HCT116 (cell line): ENCODE measurements around the gene RALGAPA1. TPM values are rescaled to one million over a fixed set of nuclear protein-coding genes. Genes with fewer than 3 reads are reported as not detected.

Source experiments
- ATAC-seq: fragments of 200-7000 bp; cut with Tn5 transposase; 2 replicates; pipeline ENCODE4 v1.9.1; 2020; ENCODE audit warnings: mild to moderate bottlenecking, moderate library complexity
- BruUV-seq: library from RNA; stranded (reverse); fragments of 400-500 nt; replicated peaks from 2 replicates; lab custom pipeline; 2021; lab: Mats Ljungman, UMichigan
- CTCF ChIA-PET: fragments of 300-600 bp; sonication (Branson Sonifier 250); formaldehyde crosslinking; loops from one replicate; lab custom pipeline; 2021; ENCODE audit warnings: antibody characterized with exemption; lab: Charles Lee
- POLR2A ChIA-PET: fragments of 300-600, 350-600 bp; sonication (Branson Sonifier 250); formaldehyde crosslinking; loops from one replicate; lab custom pipeline; 2021; ENCODE audit warnings: antibody characterized with exemption; lab: Charles Lee
- RAD21 ChIA-PET, 2 experiments: fragments of 300-600 bp; sonication (Branson Sonifier 250); formaldehyde crosslinking; loops; one replicate each; lab custom pipeline; 2023; ENCODE audit warnings: low total read pairs in 2 of 2; ENCODE audit not compliant: uncharacterized antibody in 2 of 2, unreplicated experiment in 2 of 2, low non-redundant PET in 1 of 2; lab: Charles Lee
- DNase-seq: peaks from one replicate; pipeline ENCODE4 v3.0.0-alpha.2; 2010; ENCODE audit warnings: low read depth, low spot score
- H2AFZ ChIP-seq: fragments of 200-600 bp; shearing (Covaris generic), sonication (generic); 2 replicates; pipeline ENCODE4 v1.6.1; 2017; ENCODE audit warnings: low read depth, mixed run types, mixed read lengths, antibody characterized with exemption, low read length; ENCODE audit not compliant: poor library complexity, severe bottlenecking
- H3K27ac ChIP-seq: 2 replicates; pipeline ENCODE4 v1.5.1; 2012; ENCODE audit warnings: low read depth, low read length
- H3K27me3 ChIP-seq: fragments of 200-600 bp; sonication (generic); 2 replicates; pipeline ENCODE4 v1.6.1; 2016; ENCODE audit warnings: mixed run types, low read length, mixed read lengths; ENCODE audit not compliant: insufficient read depth
- H3K36me3 ChIP-seq, 2 experiments: fragments of 200-500 bp in 1 of 2; fragments of 200-600 bp in 1 of 2; sonication (Bioruptor generic) in 1 of 2; sonication (generic) in 1 of 2; 2 replicates each; pipeline versions ENCODE4 v1.5.1 to v1.6.1; 2014 to 2016; ENCODE audit warnings: low read length in 2 of 2, inconsistent platforms in 1 of 2, mixed read lengths in 1 of 2, mixed run types in 1 of 2; ENCODE audit not compliant: insufficient read depth in 2 of 2, control insufficient read depth in 1 of 2
- H3K4me1 ChIP-seq, 2 experiments: fragments of 200-600 bp in 1 of 2; sonication (generic) in 1 of 2; 2 replicates each; pipeline versions ENCODE4 v1.5.1 to v1.6.1; 2012 to 2017; ENCODE audit warnings: low read length in 2 of 2, inconsistent platforms in 1 of 2, mild to moderate bottlenecking in 1 of 2, mixed read lengths in 1 of 2, mixed run types in 1 of 2, moderate library complexity in 1 of 2; ENCODE audit not compliant: insufficient read depth in 2 of 2, control insufficient read depth in 1 of 2
- H3K4me2 ChIP-seq: fragments of 200-600 bp; sonication (generic); 2 replicates; pipeline ENCODE4 v1.6.1; 2017; ENCODE audit warnings: mixed run types, low read length, mixed read lengths
- H3K4me3 ChIP-seq, 2 experiments: fragments of 200-600 bp in 1 of 2; sonication (generic) in 1 of 2; replicated peaks in 1 of 2; 2 replicates each; pipeline ENCODE4 v1.5.1; 2011 to 2016; ENCODE audit warnings: low read length in 2 of 2, control low read depth in 1 of 2, low read depth in 1 of 2, mild to moderate bottlenecking in 1 of 2, mixed read lengths in 1 of 2, mixed run types in 1 of 2
- H3K79me2 ChIP-seq: fragments of 200-600 bp; sonication (generic); 2 replicates; pipeline ENCODE4 v1.6.1; 2017; ENCODE audit warnings: mild to moderate bottlenecking, mixed run types, low read length, moderate library complexity, mixed read lengths; ENCODE audit not compliant: insufficient read depth
- H3K9ac ChIP-seq: fragments of 200-600 bp; sonication (generic); 2 replicates; pipeline ENCODE4 v1.6.1; 2016; ENCODE audit warnings: low read length, mixed read lengths
- H3K9me2 ChIP-seq: fragments of 200-600 bp; sonication (generic), shearing (Covaris generic); 2 replicates; pipeline ENCODE4 v1.6.1; 2017; ENCODE audit warnings: mixed run types, mild to moderate bottlenecking, moderate library complexity; ENCODE audit not compliant: insufficient read depth
- H3K9me3 ChIP-seq, 2 experiments: fragments of 200-500 bp in 1 of 2; fragments of 200-600 bp in 1 of 2; sonication (Bioruptor generic) in 1 of 2; sonication (generic) in 1 of 2; 2 replicates each; pipeline ENCODE4 v1.6.1; 2014 to 2017; ENCODE audit warnings: low read length in 2 of 2, mixed read lengths in 2 of 2, inconsistent platforms in 1 of 2, low read depth in 1 of 2, mild to moderate bottlenecking in 1 of 2, mixed run types in 1 of 2, moderate library complexity in 1 of 2; ENCODE audit not compliant: control insufficient read depth in 1 of 2, insufficient read depth in 1 of 2
- H4K20me1 ChIP-seq: fragments of 200-600 bp; sonication (generic), shearing (Covaris generic); 2 replicates; pipeline ENCODE4 v1.6.1; 2017; ENCODE audit warnings: mixed run types, mild to moderate bottlenecking, moderate library complexity; ENCODE audit not compliant: insufficient read depth
- ATF3 ChIP-seq: IDR thresholded peaks from 2 replicates; pipeline ENCODE4 v1.6.1; 2012
- CTCF ChIP-seq, 3 experiments: fragments of 200-600 bp in 1 of 3; sonication (generic) in 1 of 3; IDR thresholded peaks in 2 of 3; conservative IDR thresholded peaks in 1 of 3; 2 replicates each; pipeline ENCODE4 v1.5.1; 2012 to 2017; ENCODE audit warnings: low read depth in 2 of 3, low read length in 2 of 3, antibody characterized with exemption in 1 of 3, borderline replicate concordance in 1 of 3, control low read depth in 1 of 3, mild to moderate bottlenecking in 1 of 3, mixed read lengths in 1 of 3, mixed run types in 1 of 3, moderate library complexity in 1 of 3; ENCODE audit not compliant: insufficient read depth in 1 of 3
- JUND ChIP-seq: IDR thresholded peaks from 2 replicates; pipeline ENCODE4 v1.6.1; 2012
- RAD21 ChIP-seq: IDR thresholded peaks from 2 replicates; pipeline ENCODE4 v1.6.1; 2012; ENCODE audit warnings: low read depth, mild to moderate bottlenecking
- SP1 ChIP-seq: IDR thresholded peaks from 2 replicates; pipeline ENCODE4 v1.6.1; 2012; ENCODE audit warnings: low read depth
- YY1 ChIP-seq: IDR thresholded peaks from 2 replicates; pipeline ENCODE4 v1.6.1; 2011; ENCODE audit warnings: low read length, low read depth, moderate library complexity, mild to moderate bottlenecking; ENCODE audit not compliant: insufficient replicate concordance; ENCODE audit errors: extremely low read depth
- ZFX ChIP-seq: fragments of 450-650 bp; IDR thresholded peaks from 2 replicates; pipeline ENCODE4 v1.6.1; 2017
- intact Hi-C: fragments of 100-400 bp; cut with micrococcal nuclease; formaldehyde crosslinking; loops from 2 replicates; pipeline ENCODE4 v1.10.0; 2022
- total RNA-seq: library from RNA; stranded (reverse); gene quantifications from one replicate; pipeline ENCODE4 v1.2.1, GENCODE V29; 2021; ENCODE audit not compliant: unreplicated experiment

The RALGAPA1 gene
- total RNA-seq, 1 experiment from 2014 or later = 29.3 TPM

- H2AFZ ChIP-seq = no peak overlapping the region
- CTCF ChIA-PET = no interaction called here
- no peaks in the 10 kb centered on the region for H3K9me3 ChIP-seq
These were observed 293.2 kb downstream of the RALGAPA1 start for GRCh38 chr14:35515916-35516315.

More at GRCh38 chr14:35515916-35516315, 293.2 kb downstream of the RALGAPA1 start:
- no peak for TF ChIP-seq JUND
- no peak for TF ChIP-seq RAD21
- TF ChIP-seq YY1 = no peak
- TF ChIP-seq SP1 = no peak
- no peak for TF ChIP-seq ATF3
- TF ChIP-seq ZFX = no peak
- TF ChIP-seq CTCF (IDR thresholded peaks at IDR 0.05 in 2 of 3, conservative IDR thresholded peaks at IDR 0.05 in 1 of 3; ENCODE audit: borderline replicate concordance in 1 of 3, insufficient read depth in 1 of 3, low read depth in 2 of 3, low read length in 2 of 3) = no peak
- intact Hi-C loops = no loop called here
- Histone ChIP-seq H3K79me2 (no peaks in the 10 kb centered on the region), H3K27me3 (no peaks in the 10 kb centered on the region), H3K9me2 (no peaks in the 10 kb centered on the region), H3K4me3 (no peak overlapping the region), H3K9ac (no peak overlapping the region), H3K36me3 (no peaks in the 10 kb centered on the region), H3K4me1 (no peaks in the 10 kb centered on the region), H3K4me2 (no peak overlapping the region), H3K27ac (no peak overlapping the region), H4K20me1 (no peaks in the 10 kb centered on the region)
- DNase-seq (no peak), ATAC-seq (no peak)
- POLR2A ChIA-PET = no interaction called here
- BruUV-seq = no TSS peak
- RAD21 ChIA-PET = no interaction called here
